Activated CD4-positive, alpha-beta T cell treated with anti-CD3 and anti-CD28 coated beads, Interleukin-2, amount 10 ng/mL, durations not matched to agents 24 days and 14 days (primary cell): Measurements from ENCODE around the gene TYSND1. TPM values are rescaled to one million over a fixed set of nuclear protein-coding genes. Genes with fewer than 3 reads are reported as not detected.

ENCODE experiments used
- DNase-seq: peaks from one replicate; pipeline ENCODE4 v3.0.0; 2022
- H3K27ac Mint-ChIP-seq: one replicate; pipeline ENCODE4 v1.8.0; 2022; ENCODE audit warnings: mild to moderate bottlenecking, mixed read lengths
- H3K27me3 Mint-ChIP-seq: one replicate; pipeline ENCODE4 v1.8.0; 2022; ENCODE audit warnings: mixed read lengths
- H3K36me3 Mint-ChIP-seq: one replicate; pipeline ENCODE4 v1.8.0; 2022; ENCODE audit warnings: low read depth, mild to moderate bottlenecking, mixed read lengths
- H3K4me1 Mint-ChIP-seq: one replicate; pipeline ENCODE4 v1.8.0; 2021; ENCODE audit warnings: mixed read lengths
- H3K4me3 Mint-ChIP-seq: one replicate; pipeline ENCODE4 v1.8.0; 2022; ENCODE audit warnings: mild to moderate bottlenecking, moderate library complexity, mixed read lengths
- H3K9me3 Mint-ChIP-seq: one replicate; pipeline ENCODE4 v1.8.0; 2021; ENCODE audit warnings: mixed read lengths
- intact Hi-C: fragments of 100-400 bp; cut with micrococcal nuclease; formaldehyde crosslinking; loops from one replicate; pipeline ENCODE4 v1.15.1; 2023
- total RNA-seq: library from RNA; stranded (reverse); gene quantifications from 2 replicates; pipeline ENCODE4 v1.2.3, GENCODE V29; 2022

TYSND1 gene
- total RNA-seq, 1 donor from 2014 or later = 14.9 TPM

GRCh38 chr10:70155255-70155838 lies 8.8 kb upstream of the TYSND1 start:
- no peak for DNase-seq
- Mint-ChIP-seq H3K36me3 (peaks cover 82% of the 10 kb centered on the region), H3K4me1 (peaks cover 14% of the 10 kb centered on the region), H3K9me3 (no peaks in the 10 kb centered on the region), H3K4me3 (no peak overlapping the region), H3K27ac (no peak overlapping the region), H3K27me3 (no peaks in the 10 kb centered on the region)
- intact Hi-C loops = no loop called here

GRCh38 chr10:70148516-70148915 lies 2.0 kb upstream of the TYSND1 start:
- no peak for DNase-seq
- Mint-ChIP-seq H3K9me3 (no peaks in the 10 kb centered on the region), H3K36me3 (peaks cover 31% of the 10 kb centered on the region), H3K27ac (no peak overlapping the region), H3K27me3 (peaks cover 2% of the 10 kb centered on the region), H3K4me1 (peaks cover 19% of the 10 kb centered on the region), H3K4me3 (no peak overlapping the region)
- intact Hi-C loops = loop anchor here (5.0 kb wide), 1 partner anchor 44 kb away; no protein-coding TSS in a partner anchor

- Mint-ChIP-seq H3K27me3 (peaks cover 2% of the 10 kb centered on the region), H3K4me1 (peaks cover 16% of the 10 kb centered on the region), H3K4me3 (peak overlapping the region; percentile 94), H3K36me3 (peaks cover 20% of the 10 kb centered on the region), H3K27ac (peak overlapping the region; percentile 95), H3K9me3 (no peaks in the 10 kb centered on the region)
- no peak for DNase-seq
- intact Hi-C loops = loop anchor here (5.0 kb wide), 1 partner anchor 45 kb away; no protein-coding TSS in a partner anchor
Observed at GRCh38 chr10:70147259-70147625, 742 bp upstream of the TYSND1 start.

GRCh38 chr10:70145666-70146488 lies 623 bp downstream of the TYSND1 start:
- H3K4me1 Mint-ChIP-seq = peaks cover 16% of the 10 kb centered on the region
- peak overlapping the region; percentile 97 for H3K27ac Mint-ChIP-seq
- peaks cover 2% of the 10 kb centered on the region for H3K27me3 Mint-ChIP-seq
- peak overlapping the region; percentile 94 for H3K4me3 Mint-ChIP-seq
- intact Hi-C loops = loop anchor here (1.0 to 5.0 kb wide), 6 partner anchors 14 to 258 kb away; partner anchors contain the start of genes AIFM2, EIF4EBP2 and SAR1A
- DNase-seq = peak; percentile 93
- peaks cover 11% of the 10 kb centered on the region for H3K36me3 Mint-ChIP-seq
- no peaks in the 10 kb centered on the region for H3K9me3 Mint-ChIP-seq

- Mint-ChIP-seq H3K4me3 (peak overlapping the region; percentile 94), H3K36me3 (peaks cover 8% of the 10 kb centered on the region), H3K27me3 (peaks cover 2% of the 10 kb centered on the region), H3K4me1 (peaks cover 16% of the 10 kb centered on the region), H3K27ac (peak overlapping the region; percentile 79), H3K9me3 (no peaks in the 10 kb centered on the region)
- DNase-seq = no peak
- intact Hi-C loops = loop anchor here (5.0 kb wide), 1 partner anchor 47 kb away; no protein-coding TSS in a partner anchor
Observed at GRCh38 chr10:70145166-70145665, 1.3 kb downstream of the TYSND1 start.

- Mint-ChIP-seq H3K4me1 (peaks cover 16% of the 10 kb centered on the region), H3K27ac (peak overlapping the region; percentile 79), H3K4me3 (peak overlapping the region; percentile 94), H3K9me3 (no peaks in the 10 kb centered on the region), H3K27me3 (peaks cover 2% of the 10 kb centered on the region), H3K36me3 (peaks cover 3% of the 10 kb centered on the region)
- intact Hi-C loops = loop anchor here (5.0 kb wide), 1 partner anchor 48 kb away; no protein-coding TSS in a partner anchor
- DNase-seq = no peak
Observed at GRCh38 chr10:70144372-70145110, 2.0 kb downstream of the TYSND1 start.

GRCh38 chr10:70142555-70142954 lies 3.9 kb downstream of the TYSND1 start:
- Mint-ChIP-seq H3K4me1 (peaks cover 16% of the 10 kb centered on the region), H3K4me3 (no peak overlapping the region), H3K9me3 (no peaks in the 10 kb centered on the region), H3K27ac (no peak overlapping the region), H3K36me3 (peaks cover 4% of the 10 kb centered on the region), H3K27me3 (peaks cover 2% of the 10 kb centered on the region)
- DNase-seq = no peak
- intact Hi-C loops = no loop called here

GRCh38 chr10:70140297-70140696 lies 6.2 kb downstream of the TYSND1 start:
- peaks cover 1% of the 10 kb centered on the region for H3K36me3 Mint-ChIP-seq
- no peak overlapping the region for H3K4me3 Mint-ChIP-seq
- H3K9me3 Mint-ChIP-seq = no peaks in the 10 kb centered on the region
- peaks cover 11% of the 10 kb centered on the region for H3K4me1 Mint-ChIP-seq
- no peak for DNase-seq
- H3K27me3 Mint-ChIP-seq = no peaks in the 10 kb centered on the region
- H3K27ac Mint-ChIP-seq = no peak overlapping the region
- intact Hi-C loops = no loop called here

GRCh38 chr10:70139997-70140250 lies 6.6 kb downstream of the TYSND1 start:
- Mint-ChIP-seq H3K27me3 (no peaks in the 10 kb centered on the region), H3K4me1 (peaks cover 9% of the 10 kb centered on the region), H3K4me3 (no peak overlapping the region), H3K27ac (no peak overlapping the region), H3K9me3 (no peaks in the 10 kb centered on the region), H3K36me3 (peaks cover 1% of the 10 kb centered on the region)
- intact Hi-C loops = no loop called here
- no peak for DNase-seq

- peaks cover 1% of the 10 kb centered on the region for H3K36me3 Mint-ChIP-seq
- no peaks in the 10 kb centered on the region for H3K27me3 Mint-ChIP-seq
- no peaks in the 10 kb centered on the region for H3K9me3 Mint-ChIP-seq
- no peak overlapping the region for H3K27ac Mint-ChIP-seq
- intact Hi-C loops = no loop called here
- H3K4me1 Mint-ChIP-seq = peaks cover 5% of the 10 kb centered on the region
- H3K4me3 Mint-ChIP-seq = no peak overlapping the region
- no peak for DNase-seq
Observed at GRCh38 chr10:70139151-70139996, 7.1 kb downstream of the TYSND1 start.

- intact Hi-C loops = no loop called here
- H3K9me3 Mint-ChIP-seq = no peaks in the 10 kb centered on the region
- H3K27ac Mint-ChIP-seq = no peak overlapping the region
- H3K36me3 Mint-ChIP-seq = peaks cover 1% of the 10 kb centered on the region
- H3K27me3 Mint-ChIP-seq = peaks cover under 1% of the 10 kb centered on the region
- no peak for DNase-seq
- no peaks in the 10 kb centered on the region for H3K4me1 Mint-ChIP-seq
- H3K4me3 Mint-ChIP-seq = no peak overlapping the region
Observed at GRCh38 chr10:70137927-70138883, 8.3 kb downstream of the TYSND1 start.

GRCh38 chr10:70137135-70137534 lies 9.4 kb downstream of the TYSND1 start:
- H3K4me3 Mint-ChIP-seq = no peak overlapping the region
- H3K27ac Mint-ChIP-seq = no peak overlapping the region
- intact Hi-C loops = no loop called here
- H3K9me3 Mint-ChIP-seq = no peaks in the 10 kb centered on the region
- no peak for DNase-seq
- peaks cover 4% of the 10 kb centered on the region for H3K36me3 Mint-ChIP-seq
- H3K4me1 Mint-ChIP-seq = peaks cover 8% of the 10 kb centered on the region
- peaks cover 2% of the 10 kb centered on the region for H3K27me3 Mint-ChIP-seq
